Measurements from ENCODE around the gene CAMK2B.

GRCh38 chr7:44353668-44354067, 28.3 kb upstream of the CAMK2B start:
- TF ChIP-seq CTCF (IDR thresholded peaks at IDR 0.05) (no peak), POLR2A (IDR thresholded peaks at IDR 0.05) (no peak)
